Measurements from ENCODE around the gene KRTAP4-7.
"Not testable (repeated sequence)": the region's sequence is repeated elsewhere in the genome, so short reads cannot be mapped to it uniquely, and the experiment has no call there.

KRTAP4-7 gene

GRCh38 chr17:41103896-41104295 lies 19.9 kb downstream of the KRTAP4-7 start:
- Histone ChIP-seq H3K79me2 (ENCODE audit: low read length) (no peaks in the 10 kb centered on the region), H3K9me2 (replicated peaks; ENCODE audit: insufficient read depth, low read length) (no peaks in the 10 kb centered on the region), H3K36me3 (replicated peaks; ENCODE audit: insufficient read depth, low read length) (no peaks in the 10 kb centered on the region), H3K4me3 (ENCODE audit: low read length) (no peak overlapping the region), H4K20me1 (ENCODE audit: insufficient read depth, low read length) (no peaks in the 10 kb centered on the region), H3F3A (ENCODE audit: insufficient read depth, low read length) (no peaks in the 10 kb centered on the region), H3K4me1 (ENCODE audit: low read length) (no peaks in the 10 kb centered on the region), H3K27ac (ENCODE audit: low read length) (no peak overlapping the region), H3K9me3 (replicated peaks; ENCODE audit: insufficient read depth, low read length) (no peaks in the 10 kb centered on the region), H3K9ac (ENCODE audit: low read length) (no peak overlapping the region), H2AFZ (ENCODE audit: low read length) (no peak overlapping the region), H3K4me2 (ENCODE audit: low read depth, low read length) (no peak overlapping the region), H3K27me3 (replicated peaks; ENCODE audit: insufficient read depth, low read length) (no peaks in the 10 kb centered on the region)
- DNase-seq: no peak
- no peak for TF ChIP-seq EZH2 (optimal IDR thresholded peaks at IDR 0.05; ENCODE audit: low read depth, low read length)
- no peak for TF ChIP-seq EZH2phosphoT487 (IDR thresholded peaks at IDR 0.05; ENCODE audit: low read length)
- no peak for TF ChIP-seq CTCF (IDR thresholded peaks at IDR 0.05; ENCODE audit: low read length)

GRCh38 chr17:41104386-41105038 lies 20.6 kb downstream of the KRTAP4-7 start:
- H3K4me3 ChIP-seq (ENCODE audit: low read length); H3K9ac ChIP-seq (ENCODE audit: low read length); H3K36me3 ChIP-seq (replicated peaks; ENCODE audit: insufficient read depth, low read length); H4K20me1 ChIP-seq (ENCODE audit: insufficient read depth, low read length); H3K4me1 ChIP-seq (ENCODE audit: low read length); DNase-seq; H3K27me3 ChIP-seq (replicated peaks; ENCODE audit: insufficient read depth, low read length); H3K27ac ChIP-seq (ENCODE audit: low read length); H3K9me2 ChIP-seq (replicated peaks; ENCODE audit: insufficient read depth, low read length); H3K9me3 ChIP-seq (replicated peaks; ENCODE audit: insufficient read depth, low read length); H2AFZ ChIP-seq (ENCODE audit: low read length); H3F3A ChIP-seq (ENCODE audit: insufficient read depth, low read length); H3K79me2 ChIP-seq (ENCODE audit: low read length); H3K4me2 ChIP-seq (ENCODE audit: low read depth, low read length): not testable (repeated sequence)

- H3K9me3 ChIP-seq (replicated peaks; ENCODE audit: insufficient read depth, low read length): not testable (repeated sequence)
These were observed 21.4 kb downstream of the KRTAP4-7 start, which contains the start of gene KRTAP4-9 for GRCh38 chr17:41105347-41105746. KRTAP4-9 (plus strand) TSS chr17:41105389; CDS start chr17:41105389, 0 bp downstream.

GRCh38 chr17:41107941-41108450 lies 24.0 kb downstream of the KRTAP4-7 start:
- Histone ChIP-seq H3F3A (ENCODE audit: insufficient read depth, low read length) (no peaks in the 10 kb centered on the region), H3K27me3 (replicated peaks; ENCODE audit: insufficient read depth, low read length) (no peaks in the 10 kb centered on the region), H3K4me3 (ENCODE audit: low read length) (no peak overlapping the region), H3K79me2 (ENCODE audit: low read length) (no peaks in the 10 kb centered on the region), H3K9ac (ENCODE audit: low read length) (no peak overlapping the region), H2AFZ (ENCODE audit: low read length) (no peak overlapping the region), H3K9me3 (replicated peaks; ENCODE audit: insufficient read depth, low read length) (no peaks in the 10 kb centered on the region), H3K4me1 (ENCODE audit: low read length) (no peaks in the 10 kb centered on the region), H3K9me2 (replicated peaks; ENCODE audit: insufficient read depth, low read length) (no peaks in the 10 kb centered on the region), H3K4me2 (ENCODE audit: low read depth, low read length) (no peak overlapping the region), H3K36me3 (replicated peaks; ENCODE audit: insufficient read depth, low read length) (no peaks in the 10 kb centered on the region), H3K27ac (ENCODE audit: low read length) (no peak overlapping the region), H4K20me1 (ENCODE audit: insufficient read depth, low read length) (no peaks in the 10 kb centered on the region)
- no peak for TF ChIP-seq CTCF (IDR thresholded peaks at IDR 0.05; ENCODE audit: low read length)
- TF ChIP-seq EZH2 (optimal IDR thresholded peaks at IDR 0.05; ENCODE audit: low read depth, low read length): no peak
- TF ChIP-seq EZH2phosphoT487 (IDR thresholded peaks at IDR 0.05; ENCODE audit: low read length): no peak
- no peak for DNase-seq

More at GRCh38 chr17:41105347-41105746, 21.4 kb downstream of the KRTAP4-7 start, which contains the start of gene KRTAP4-9:
- H3K27me3 ChIP-seq (replicated peaks; ENCODE audit: insufficient read depth, low read length); H4K20me1 ChIP-seq (ENCODE audit: insufficient read depth, low read length); H3F3A ChIP-seq (ENCODE audit: insufficient read depth, low read length); H2AFZ ChIP-seq (ENCODE audit: low read length); H3K4me1 ChIP-seq (ENCODE audit: low read length); H3K4me2 ChIP-seq (ENCODE audit: low read depth, low read length); H3K27ac ChIP-seq (ENCODE audit: low read length); H3K79me2 ChIP-seq (ENCODE audit: low read length); H3K9me2 ChIP-seq (replicated peaks; ENCODE audit: insufficient read depth, low read length); DNase-seq; H3K9ac ChIP-seq (ENCODE audit: low read length); H3K36me3 ChIP-seq (replicated peaks; ENCODE audit: insufficient read depth, low read length); H3K4me3 ChIP-seq (ENCODE audit: low read length): not testable (repeated sequence)

- not testable (repeated sequence) for H2AFZ ChIP-seq (ENCODE audit: low read length); H3K9ac ChIP-seq (ENCODE audit: low read length)
These were observed 24.9 kb downstream of the KRTAP4-7 start for GRCh38 chr17:41108728-41109386.

More at GRCh38 chr17:41108728-41109386, 24.9 kb downstream of the KRTAP4-7 start:
- H3K36me3 ChIP-seq (replicated peaks; ENCODE audit: insufficient read depth, low read length); DNase-seq; H3K4me1 ChIP-seq (ENCODE audit: low read length); H3F3A ChIP-seq (ENCODE audit: insufficient read depth, low read length); H3K9me3 ChIP-seq (replicated peaks; ENCODE audit: insufficient read depth, low read length); H3K27ac ChIP-seq (ENCODE audit: low read length); H3K9me2 ChIP-seq (replicated peaks; ENCODE audit: insufficient read depth, low read length); H3K4me3 ChIP-seq (ENCODE audit: low read length); H4K20me1 ChIP-seq (ENCODE audit: insufficient read depth, low read length); H3K79me2 ChIP-seq (ENCODE audit: low read length); H3K4me2 ChIP-seq (ENCODE audit: low read depth, low read length); H3K27me3 ChIP-seq (replicated peaks; ENCODE audit: insufficient read depth, low read length): not testable (repeated sequence)
